NCI-H748 treated with DMSO at 0.1 percent for 48 hours (cell line): ENCODE measurements around the gene CHD6.

Experiments
- DNase-seq: peaks from one replicate; lab custom pipeline; 2025; lab: John Stamatoyannopoulos, UW

CHD6 gene

DNA sequence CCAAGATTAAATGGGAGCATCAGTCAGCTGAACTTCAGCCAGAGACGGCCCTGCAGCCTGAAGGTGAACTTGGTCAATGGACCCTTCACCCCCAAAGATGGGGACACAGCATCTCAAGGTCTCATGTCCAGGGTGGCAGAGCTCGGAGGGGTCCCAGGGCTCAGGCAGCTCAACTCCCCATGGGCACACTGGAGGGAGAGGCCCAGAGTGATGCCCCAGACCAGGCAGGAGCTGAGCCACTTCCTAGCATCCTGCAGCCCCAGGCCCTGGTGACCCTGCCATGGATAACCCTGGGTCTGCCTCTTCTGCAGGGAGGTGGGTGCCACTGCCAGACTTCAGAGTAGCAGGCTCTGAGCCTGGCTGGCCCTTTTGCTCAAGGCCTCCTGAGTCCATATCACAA lies 224.1 kb downstream of the CHD6 start:
- no peak for DNase-seq

DNA sequence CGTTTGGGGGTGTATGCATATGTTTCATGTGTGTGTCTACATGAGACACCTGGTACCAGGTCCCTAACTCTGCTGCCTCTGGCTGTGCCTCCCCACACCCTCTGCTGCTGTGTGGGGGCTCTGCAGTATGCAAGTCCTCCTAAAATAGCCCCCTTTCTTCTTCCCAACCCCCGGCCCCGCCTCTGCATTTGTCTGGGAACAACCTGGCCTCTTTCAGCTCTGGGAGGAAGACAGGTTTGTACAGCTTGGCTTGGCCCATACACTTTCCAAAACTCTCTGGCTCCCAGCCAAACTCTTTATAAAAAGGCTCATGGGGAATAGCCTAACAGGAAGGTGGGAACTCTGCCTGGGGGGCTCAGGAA lies 224.5 kb downstream of the CHD6 start:
- DNase-seq: no peak

- DNase-seq: no peak
These were observed 225.1 kb downstream of the CHD6 start for GRCh38 chr20:41392871-41393704.

DNA sequence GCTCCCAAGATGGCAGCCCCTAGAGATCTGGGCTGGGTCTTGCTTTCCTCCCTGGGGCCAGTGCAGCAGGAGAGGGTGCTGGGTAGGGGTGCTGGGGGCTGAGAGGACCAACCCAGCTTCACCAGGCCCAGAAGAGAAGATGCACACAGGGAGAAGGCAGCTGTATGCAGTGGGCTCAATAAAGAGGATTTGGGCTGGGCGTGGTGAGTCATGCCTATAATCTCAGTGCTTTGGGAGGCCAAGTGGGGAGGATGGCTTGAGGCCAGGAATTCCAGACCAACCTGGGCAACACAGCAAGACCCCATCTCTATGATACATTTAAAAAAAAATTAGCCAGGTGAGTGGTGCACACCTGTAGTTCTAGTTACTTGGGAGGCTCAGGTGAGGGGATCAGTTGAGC lies 225.9 kb downstream of the CHD6 start:
- no peak for DNase-seq

DNA sequence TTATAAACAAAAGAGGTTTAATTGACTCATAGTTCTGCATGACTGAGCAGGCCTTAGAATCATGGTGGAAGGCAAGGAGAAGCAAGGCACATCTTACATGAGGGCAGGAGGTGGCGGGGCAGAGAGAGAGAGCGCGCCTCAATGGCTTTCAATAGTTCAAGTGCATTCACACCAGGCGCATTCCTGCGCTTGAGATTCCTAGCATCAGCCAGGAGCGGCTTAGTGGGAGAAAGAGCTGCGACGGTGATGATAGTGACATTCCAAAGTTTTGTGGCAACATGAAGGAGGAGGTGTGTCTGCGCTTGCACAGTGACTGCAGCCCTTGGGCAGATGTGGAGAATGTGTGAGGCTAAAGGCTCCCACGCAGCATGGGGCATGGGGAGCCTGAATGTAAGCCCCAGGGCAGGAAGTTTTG lies 226.6 kb downstream of the CHD6 start:
- DNase-seq: no peak

DNA sequence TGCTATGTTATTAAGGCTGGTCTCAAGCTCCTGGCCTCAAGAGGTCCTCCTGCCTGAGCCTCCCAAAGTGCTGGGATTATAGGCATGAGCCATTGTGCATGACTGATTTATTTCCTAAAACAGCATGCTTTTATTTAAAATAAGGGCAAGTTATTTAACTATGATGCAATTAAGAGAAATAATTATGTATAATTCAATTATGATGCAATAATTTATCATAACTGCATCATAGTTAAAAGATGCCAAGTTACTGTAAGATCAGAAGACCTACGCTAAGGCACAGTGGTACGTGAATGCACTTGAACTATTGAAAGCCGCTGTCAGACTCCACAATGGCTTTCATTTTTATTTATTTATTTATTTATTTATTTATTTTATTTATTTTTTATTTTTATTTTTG lies 227.3 kb downstream of the CHD6 start:
- no peak for DNase-seq

DNA sequence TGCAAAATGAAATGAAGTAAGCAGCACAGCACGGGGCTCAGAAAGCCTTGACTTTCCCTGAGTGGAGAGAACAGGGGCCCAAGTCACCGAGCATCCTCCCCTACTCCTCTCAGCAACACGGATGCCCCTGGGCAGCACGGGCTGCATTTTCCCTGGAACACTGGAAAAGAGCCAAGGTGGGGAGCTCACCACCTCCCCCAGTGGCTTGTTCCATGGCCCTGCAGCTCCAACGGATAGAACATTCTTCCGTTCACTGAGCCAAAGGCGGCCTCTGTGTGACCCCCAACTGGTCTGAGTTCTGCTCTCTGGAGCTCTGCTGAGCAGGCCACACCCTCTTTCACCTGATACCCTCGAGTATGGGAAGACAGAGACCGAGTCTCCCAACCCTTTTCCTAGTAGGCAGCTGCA lies 230.7 kb downstream of the CHD6 start:
- DNase-seq: no peak

DNA sequence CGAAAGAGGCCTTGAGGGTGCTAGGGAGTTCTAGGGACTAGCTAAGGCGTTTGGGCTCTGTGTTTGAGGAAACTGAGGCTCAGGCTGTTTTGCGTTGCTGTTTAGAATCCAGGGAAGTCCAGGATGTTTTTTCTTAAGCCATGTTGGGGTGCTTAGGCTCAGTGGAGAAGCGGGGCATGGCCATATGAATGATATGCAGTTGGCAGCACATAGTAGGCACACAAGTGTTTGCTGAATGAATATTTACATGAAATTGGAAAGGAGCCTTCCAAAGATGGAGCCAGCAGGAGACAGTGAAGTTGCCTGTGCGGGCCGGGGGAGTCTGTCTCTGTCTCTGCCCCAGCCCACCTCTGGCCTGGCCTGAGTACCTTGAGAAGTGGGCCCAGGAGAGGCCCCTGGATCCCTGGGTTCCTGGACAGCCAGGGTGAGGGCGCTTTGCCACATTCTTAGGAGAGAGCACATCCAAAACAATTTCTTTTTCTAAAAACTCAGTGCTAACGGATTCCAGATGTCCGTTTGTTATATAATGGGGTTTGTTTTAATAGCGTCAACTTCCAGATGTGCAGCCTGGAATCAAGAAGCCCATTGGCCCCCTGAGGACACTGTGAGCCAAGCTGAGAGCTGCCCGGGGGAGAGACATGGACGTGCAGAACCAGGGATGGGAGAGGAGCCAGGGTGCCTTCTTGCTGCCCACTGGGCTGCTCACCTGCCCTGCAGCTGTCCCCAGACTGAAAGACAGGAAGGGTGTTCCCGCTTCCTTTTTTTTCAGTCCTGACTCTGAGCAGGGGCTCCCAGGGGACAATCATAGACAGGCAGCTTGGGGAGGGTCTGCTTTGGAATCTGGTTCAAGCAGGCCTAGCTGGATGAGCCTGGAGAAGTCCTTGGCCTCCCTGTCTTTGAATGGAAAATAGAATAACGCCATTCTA lies 231.4 kb downstream of the CHD6 start:
- no peak for DNase-seq

- no peak for DNase-seq
These were observed 235.3 kb downstream of the CHD6 start for GRCh38 chr20:41382791-41383305.

GRCh38 chr20:41380551-41381193 lies 237.5 kb downstream of the CHD6 start:
- no peak for DNase-seq

DNA sequence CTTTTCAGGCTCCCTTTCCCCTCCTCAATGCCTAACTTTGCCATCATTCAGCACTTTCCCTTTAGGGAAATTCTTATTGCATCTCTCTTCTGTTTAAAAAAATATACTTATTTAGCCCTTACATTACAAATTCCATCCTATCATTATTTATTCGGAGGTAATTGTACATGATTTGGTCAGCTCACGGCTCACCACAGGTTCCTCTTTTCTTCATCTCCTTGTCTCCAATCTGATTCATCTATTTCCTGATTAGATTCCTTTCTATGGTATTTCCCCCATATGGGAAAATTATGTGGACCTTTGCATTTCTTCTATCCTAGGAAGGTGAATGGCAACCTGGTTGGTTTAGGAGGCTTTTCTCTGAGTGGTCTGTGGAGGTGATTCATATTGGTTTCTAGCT lies 238.6 kb downstream of the CHD6 start:
- no peak for DNase-seq

GRCh38 chr20:41377275-41377674 lies 240.9 kb downstream of the CHD6 start:
- no peak for DNase-seq

- DNase-seq: no peak
These were observed 241.8 kb downstream of the CHD6 start for GRCh38 chr20:41376349-41376748.

GRCh38 chr20:41375846-41376245 lies 242.3 kb downstream of the CHD6 start:
- DNase-seq: no peak

DNA sequence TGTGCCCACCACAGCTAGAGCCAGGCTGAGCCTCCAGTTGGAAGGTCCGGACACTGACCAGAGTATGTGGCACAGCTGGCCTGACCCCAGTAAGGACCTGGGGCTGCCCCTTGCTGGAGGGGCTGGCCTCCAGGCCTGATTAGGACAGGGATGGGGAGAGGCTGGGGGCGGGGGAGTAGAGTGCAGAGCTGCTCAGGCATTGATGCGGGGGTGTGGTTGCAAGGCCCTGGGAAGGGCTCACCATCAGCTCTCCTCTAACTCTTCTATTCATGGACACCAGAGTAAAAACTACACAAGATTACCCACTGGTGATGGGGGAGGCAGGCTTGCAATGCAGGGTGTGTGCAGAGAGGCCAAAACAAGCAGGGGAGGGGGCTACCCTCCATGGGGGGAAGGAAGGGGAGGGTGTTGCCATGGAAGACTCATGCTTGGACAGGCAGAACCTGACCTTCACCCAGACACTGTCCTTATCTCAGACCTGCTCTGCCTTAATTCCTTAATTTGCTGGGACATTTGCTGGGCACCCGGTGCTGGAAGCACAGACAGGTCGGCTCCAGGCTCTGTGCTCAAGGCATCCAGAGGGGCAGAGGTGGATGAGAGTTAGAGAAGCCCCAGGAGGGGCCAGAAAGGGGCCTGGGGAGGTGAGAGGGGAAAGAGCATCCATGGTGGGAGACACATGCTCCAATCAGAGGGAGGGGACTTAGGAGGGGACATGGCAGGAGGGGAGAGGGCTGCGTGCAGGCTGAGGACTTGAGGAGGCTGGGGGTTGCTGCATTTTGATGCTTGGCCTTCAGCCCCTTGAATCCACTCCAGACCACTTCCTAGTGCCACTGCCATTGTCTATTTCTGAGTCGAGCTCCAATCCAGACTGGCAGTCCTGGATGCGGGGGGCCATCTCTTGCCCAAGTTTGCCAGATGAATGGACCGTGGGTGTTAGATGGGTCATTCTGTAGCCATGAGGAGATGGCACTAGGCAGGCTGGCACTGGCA lies 244.0 kb downstream of the CHD6 start:
- DNase-seq: no peak

GRCh38 chr20:41373251-41373783 lies 244.9 kb downstream of the CHD6 start:
- no peak for DNase-seq

DNA sequence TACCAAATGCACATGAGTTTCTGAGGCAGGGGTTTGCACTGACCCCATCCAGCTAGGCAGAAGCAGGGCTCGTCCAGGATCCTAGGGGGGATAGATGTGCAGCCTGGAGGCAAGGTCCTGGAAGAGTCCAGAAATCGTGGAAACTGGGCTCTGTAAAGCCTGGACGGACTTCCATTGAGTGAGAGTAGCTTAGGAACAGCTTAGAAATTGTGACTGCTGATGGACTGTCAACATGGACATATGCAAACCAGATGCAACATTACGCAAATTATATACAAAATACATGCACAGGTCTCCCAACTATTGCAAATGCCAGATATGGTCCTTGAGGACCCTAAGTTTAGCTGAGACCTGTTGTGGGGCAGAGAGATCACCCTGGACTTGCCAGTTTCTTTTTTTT lies 246.8 kb downstream of the CHD6 start:
- DNase-seq: no peak

DNA sequence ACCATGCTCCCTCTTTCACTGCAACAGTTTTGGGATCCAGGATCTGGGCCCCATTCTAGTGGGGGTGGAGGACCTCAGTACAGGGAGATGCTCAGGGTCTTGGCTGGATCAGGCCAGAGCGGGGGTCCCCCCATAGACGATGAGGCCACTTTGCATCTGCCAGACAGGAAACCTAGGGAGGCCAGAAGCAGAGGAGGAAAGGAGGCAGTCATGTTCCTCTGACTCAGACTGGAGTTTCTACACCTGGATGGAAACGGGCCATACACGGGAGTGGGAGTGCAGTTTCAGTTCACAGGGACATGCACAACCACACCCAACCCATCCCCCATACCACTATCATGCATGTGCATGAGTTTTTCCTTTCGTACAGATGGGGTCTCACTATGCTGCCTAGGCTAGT lies 248.0 kb downstream of the CHD6 start:
- no peak for DNase-seq

DNA sequence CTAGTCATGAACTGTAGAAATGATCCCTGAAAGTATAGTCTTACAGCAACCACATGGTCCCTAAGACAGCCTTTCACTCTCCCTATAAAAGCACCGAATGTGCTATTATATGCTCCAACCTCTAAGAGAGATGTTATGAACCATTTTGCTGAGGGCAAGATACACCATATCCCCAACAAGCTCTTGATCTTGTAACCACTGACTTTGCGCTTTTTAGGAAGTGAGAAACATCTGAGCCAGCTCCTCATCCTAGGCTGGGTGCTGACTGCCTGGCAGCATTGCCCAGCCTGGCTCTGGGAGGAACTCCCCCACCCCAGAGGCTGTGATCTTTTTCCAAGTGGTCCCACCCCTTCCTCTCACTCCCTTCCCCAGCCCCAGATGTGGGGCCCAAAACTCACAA lies 248.5 kb downstream of the CHD6 start:
- no peak for DNase-seq

- no peak for DNase-seq
These were observed 250.2 kb downstream of the CHD6 start for GRCh38 chr20:41367956-41368355.

- DNase-seq: no peak
These were observed 250.8 kb downstream of the CHD6 start for GRCh38 chr20:41367393-41367695.
